Panc1 (cell line): ENCODE data around the gene THAP9.

Experiments
- CTCF ChIP-seq: fragments of 450-650 bp; IDR thresholded peaks from 2 replicates; pipeline ENCODE4 v1.5.1; 2017; ENCODE audit warnings: mild to moderate bottlenecking
- POLR2AphosphoS5 ChIP-seq: IDR thresholded peaks from 2 replicates; pipeline ENCODE4 v1.6.1; 2012; ENCODE audit warnings: mild to moderate bottlenecking, low read depth, low read length, moderate library complexity
- REST ChIP-seq, 2 experiments: IDR thresholded peaks; 2 replicates each; pipeline ENCODE4 v1.6.1; 2011 to 2012; ENCODE audit warnings: low read depth in 2 of 2, control low read depth in 1 of 2, low read length in 1 of 2, mild to moderate bottlenecking in 1 of 2, moderate library complexity in 1 of 2; ENCODE audit not compliant: insufficient read depth in 1 of 2
- SIN3A ChIP-seq: IDR thresholded peaks from 2 replicates; pipeline ENCODE4 v1.6.1; 2012; ENCODE audit warnings: low read depth, mild to moderate bottlenecking, low read length, moderate library complexity, borderline replicate concordance; ENCODE audit not compliant: insufficient read depth
- TCF7L2 ChIP-seq: IDR thresholded peaks from 2 replicates; pipeline ENCODE4 v1.6.1; 2011; ENCODE audit warnings: mild to moderate bottlenecking, low read depth, low read length, inconsistent platforms

- no peak for TF ChIP-seq POLR2AphosphoS5
- TF ChIP-seq CTCF = no peak
- no peak for TF ChIP-seq REST (IDR thresholded peaks at IDR 0.05; ENCODE audit: insufficient read depth in 1 of 2, low read depth in 2 of 2, low read length in 1 of 2)
- no peak for TF ChIP-seq SIN3A
- TF ChIP-seq TCF7L2 = no peak
Measured at GRCh38 chr4:82892467-82892802, 8.1 kb upstream of the THAP9 start.
